HFFc6 (cell line): ENCODE data around the gene HLA-B. TPM values are rescaled to one million over a fixed set of nuclear protein-coding genes. Genes with fewer than 3 reads are reported as not detected.

Experiments
- DNase-seq: peaks from one replicate; pipeline ENCODE4 v3.0.0-alpha.2; 2018
- H3K27ac Mint-ChIP-seq: 2 replicates; pipeline ENCODE4 v1.8.0; 2020; ENCODE audit warnings: mild to moderate bottlenecking, mixed read lengths
- H3K27me3 Mint-ChIP-seq: 2 replicates; pipeline ENCODE4 v1.8.0; 2021; ENCODE audit warnings: mild to moderate bottlenecking, moderate library complexity, mixed read lengths; ENCODE audit not compliant: insufficient read depth
- H3K36me3 Mint-ChIP-seq: 2 replicates; pipeline ENCODE4 v1.8.0; 2021; ENCODE audit warnings: low read depth, mixed read lengths
- H3K4me1 Mint-ChIP-seq: 2 replicates; pipeline ENCODE4 v1.8.0; 2020; ENCODE audit warnings: low read depth, mixed read lengths
- H3K4me3 Mint-ChIP-seq: 2 replicates; pipeline ENCODE4 v1.8.0; 2020; ENCODE audit warnings: mild to moderate bottlenecking, moderate library complexity, mixed read lengths
- H3K9me3 Mint-ChIP-seq: 2 replicates; pipeline ENCODE4 v1.8.0; 2020; ENCODE audit warnings: mild to moderate bottlenecking, mixed read lengths
- CTCF ChIP-seq: fragments of 200-600 bp; sonication (generic); IDR thresholded peaks from 2 replicates; pipeline ENCODE4 v1.5.0; 2021; ENCODE audit warnings: antibody characterized with exemption, mild to moderate bottlenecking
- total RNA-seq, 6 experiments: library from RNA; stranded (reverse); fragmentation: NEBNext Ultra II Directional; extraction: Animal tissue kit (Norgen Biotek cat#: 25700); gene quantifications; 2 replicates in 1 of 6; 3 replicates in 5 of 6; pipeline ENCODE4 v1.2.3, GENCODE V29; 2021

HLA-B gene
- total RNA-seq, 6 experiments from 2014 or later, result 74.1 to 178 (median 162) TPM

- Mint-ChIP-seq H3K27ac (no peak overlapping the region), H3K27me3 (peaks cover 19% of the 10 kb centered on the region)
- no peak for TF ChIP-seq CTCF
Measured at GRCh38 chr6:31321005-31321707, 35.8 kb downstream of the HLA-B start.

GRCh38 chr6:31317036-31317435 is 39.9 kb downstream of the HLA-B start:
- no peak overlapping the region for H3K27ac Mint-ChIP-seq
- DNase-seq, result no peak
- H3K36me3 Mint-ChIP-seq, result no peaks in the 10 kb centered on the region
- H3K4me3 Mint-ChIP-seq, result no peak overlapping the region
- peaks cover 24% of the 10 kb centered on the region for H3K27me3 Mint-ChIP-seq
- H3K9me3 Mint-ChIP-seq, result no peaks in the 10 kb centered on the region
- TF ChIP-seq CTCF, result no peak
- no peaks in the 10 kb centered on the region for H3K4me1 Mint-ChIP-seq

More at GRCh38 chr6:31321005-31321707, 35.8 kb downstream of the HLA-B start:
- H3K9me3 Mint-ChIP-seq, result peaks cover 5% of the 10 kb centered on the region; the same call in 1 of the 2 replicates
- H3K4me1 Mint-ChIP-seq, result no peaks in the 10 kb centered on the region
- no peaks in the 10 kb centered on the region for H3K36me3 Mint-ChIP-seq
- H3K4me3 Mint-ChIP-seq, result no peak overlapping the region
- DNase-seq, result no peak

GRCh38 chr6:31309641-31310040 is 47.3 kb downstream of the HLA-B start:
- Mint-ChIP-seq H3K9me3 (no peaks in the 10 kb centered on the region), H3K4me1 (no peaks in the 10 kb centered on the region), H3K36me3 (no peaks in the 10 kb centered on the region), H3K27ac (no peak overlapping the region), H3K27me3 (peaks cover 39% of the 10 kb centered on the region), H3K4me3 (no peak overlapping the region)
- no peak for DNase-seq
- TF ChIP-seq CTCF, result no peak

- no peak for DNase-seq
- H3K4me1 Mint-ChIP-seq, result no peaks in the 10 kb centered on the region
- peaks cover 43% of the 10 kb centered on the region for H3K27me3 Mint-ChIP-seq
- H3K4me3 Mint-ChIP-seq, result no peak overlapping the region
- no peaks in the 10 kb centered on the region for H3K36me3 Mint-ChIP-seq
- H3K27ac Mint-ChIP-seq, result no peak overlapping the region
- H3K9me3 Mint-ChIP-seq, result no peaks in the 10 kb centered on the region
- no peak for TF ChIP-seq CTCF
Measured at GRCh38 chr6:31308845-31309175, 48.2 kb downstream of the HLA-B start.

GRCh38 chr6:31308050-31308844 is 48.7 kb downstream of the HLA-B start:
- no peak for DNase-seq
- no peaks in the 10 kb centered on the region for H3K36me3 Mint-ChIP-seq
- TF ChIP-seq CTCF, result no peak
- H3K27me3 Mint-ChIP-seq, result peaks cover 47% of the 10 kb centered on the region
- no peaks in the 10 kb centered on the region for H3K4me1 Mint-ChIP-seq
- H3K27ac Mint-ChIP-seq, result no peak overlapping the region
- H3K4me3 Mint-ChIP-seq, result no peak overlapping the region
- H3K9me3 Mint-ChIP-seq, result no peaks in the 10 kb centered on the region
